RCC 7860 (cell line): ENCODE measurements around the gene CD209.

Source experiments
- DNase-seq: peaks from one replicate; pipeline ENCODE4 v3.0.0-alpha.2; 2015; ENCODE audit warnings: low spot score
- FAIRE-seq: peaks from 2 replicates; lab custom pipeline; 2012; peaks lifted over from hg19 to GRCh38; lab: Jason Lieb, UNC

Gene CD209

GRCh38 chr19:7739211-7739755 lies 8.1 kb downstream of the CD209 start:
- DNase-seq (no peak), FAIRE-seq (no peak)

GRCh38 chr19:7738023-7738422 lies 9.3 kb downstream of the CD209 start:
- DNase-seq = no peak
- no peak for FAIRE-seq

- DNase-seq = no peak
Observed at GRCh38 chr19:7737215-7737614, 10.1 kb downstream of the CD209 start.

GRCh38 chr19:7736148-7736547 lies 11.2 kb downstream of the CD209 start:
- no peak for FAIRE-seq

More at GRCh38 chr19:7737215-7737614, 10.1 kb downstream of the CD209 start:
- no peak for FAIRE-seq

GRCh38 chr19:7734220-7735203 lies 12.8 kb downstream of the CD209 start:
- DNase-seq (no peak), FAIRE-seq (no peak)

More at GRCh38 chr19:7736148-7736547, 11.2 kb downstream of the CD209 start:
- no peak for DNase-seq

- DNase-seq = no peak
- FAIRE-seq = no peak
Observed at GRCh38 chr19:7733376-7733775, 14.0 kb downstream of the CD209 start.

- FAIRE-seq = no peak
- no peak for DNase-seq
Observed at GRCh38 chr19:7732045-7732444, 15.3 kb downstream of the CD209 start, which contains the start of gene CLEC4G. Gene CLEC4G (minus strand): TSS chr19:7732110. CDS start chr19:7732102, 8 bp downstream.

GRCh38 chr19:7731615-7732014 lies 15.7 kb downstream of the CD209 start:
- FAIRE-seq (no peak), DNase-seq (no peak)

- DNase-seq (no peak), FAIRE-seq (no peak)
Observed at GRCh38 chr19:7731218-7731595, 16.1 kb downstream of the CD209 start.

GRCh38 chr19:7730286-7731217 lies 16.8 kb downstream of the CD209 start:
- DNase-seq (no peak), FAIRE-seq (no peak)

- FAIRE-seq (no peak), DNase-seq (no peak)
Observed at GRCh38 chr19:7729831-7730285, 17.5 kb downstream of the CD209 start.

- FAIRE-seq (no peak), DNase-seq (no peak)
Observed at GRCh38 chr19:7729211-7729610, 18.1 kb downstream of the CD209 start.

- FAIRE-seq (no peak), DNase-seq (no peak)
Observed at GRCh38 chr19:7725791-7726190, 21.5 kb downstream of the CD209 start.

- no peak for DNase-seq
Observed at GRCh38 chr19:7722231-7722651, 25.1 kb downstream of the CD209 start.

GRCh38 chr19:7720351-7720750 lies 27.0 kb downstream of the CD209 start:
- FAIRE-seq = no peak
- DNase-seq = no peak

More at GRCh38 chr19:7722231-7722651, 25.1 kb downstream of the CD209 start:
- no peak for FAIRE-seq

GRCh38 chr19:7718668-7719067 lies 28.7 kb downstream of the CD209 start:
- DNase-seq (no peak), FAIRE-seq (no peak)

- DNase-seq = no peak
- no peak for FAIRE-seq
Observed at GRCh38 chr19:7716762-7717161, 30.6 kb downstream of the CD209 start.

- DNase-seq = no peak
- FAIRE-seq = no peak
Observed at GRCh38 chr19:7715671-7716070, 31.7 kb downstream of the CD209 start.

- FAIRE-seq = no peak
Observed at GRCh38 chr19:7710616-7711015, 36.7 kb downstream of the CD209 start.

GRCh38 chr19:7709932-7710460 lies 37.3 kb downstream of the CD209 start:
- DNase-seq = no peak
- FAIRE-seq = no peak

More at GRCh38 chr19:7710616-7711015, 36.7 kb downstream of the CD209 start:
- no peak for DNase-seq
